IPS-15b (cell line): ENCODE data around the gene LRRC10B.
A peak's percentile ranks its signal among the peaks of the same experiment; 100 is the strongest.

ENCODE experiments used
- H3K27me3 ChIP-seq: one replicate; pipeline ENCODE4 v1.6.1; 2013; ENCODE audit warnings: low read length; ENCODE audit not compliant: control insufficient read depth, insufficient read depth
- H3K36me3 ChIP-seq: one replicate; pipeline ENCODE4 v1.6.1; 2013; ENCODE audit warnings: low read length; ENCODE audit not compliant: control insufficient read depth, insufficient read depth
- H3K4me1 ChIP-seq: one replicate; pipeline ENCODE4 v1.6.1; 2013; ENCODE audit warnings: mild to moderate bottlenecking, low read length; ENCODE audit not compliant: control insufficient read depth, insufficient read depth
- H3K4me3 ChIP-seq: one replicate; pipeline ENCODE4 v1.5.1; 2013; ENCODE audit warnings: low read depth, low read length
- H3K9ac ChIP-seq: one replicate; pipeline ENCODE4 v1.6.1; 2013; ENCODE audit warnings: low read depth, mild to moderate bottlenecking, low read length
- H3K9me3 ChIP-seq: one replicate; pipeline ENCODE4 v1.6.1; 2013; ENCODE audit warnings: mild to moderate bottlenecking, low read length; ENCODE audit not compliant: control insufficient read depth, insufficient read depth

Gene LRRC10B

DNA sequence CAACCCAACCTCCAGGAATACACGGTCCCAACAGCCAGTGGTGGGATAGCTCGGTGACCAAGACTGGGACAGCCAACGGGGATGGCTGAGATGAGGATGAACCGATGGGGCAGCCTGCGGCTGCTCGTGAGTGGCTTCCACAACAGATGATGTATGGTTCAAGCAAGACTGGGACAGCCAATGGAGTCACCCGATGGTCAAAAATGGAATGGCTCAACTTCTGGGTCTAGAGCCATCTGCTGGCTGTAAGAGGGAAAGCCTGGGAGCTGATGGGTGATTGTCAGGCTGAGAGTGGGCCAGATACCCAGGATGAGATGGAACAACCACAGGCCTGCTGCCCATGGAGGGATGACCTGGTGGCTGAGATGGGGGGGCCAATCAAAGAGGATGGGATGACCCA is 36.8 kb downstream of the LRRC10B start:
- no peaks in the 10 kb centered on the region for H3K27me3 ChIP-seq
- H3K9me3 ChIP-seq, result no peaks in the 10 kb centered on the region
- no peak overlapping the region for H3K9ac ChIP-seq
- H3K36me3 ChIP-seq, result no peaks in the 10 kb centered on the region
- peaks cover 3% of the 10 kb centered on the region for H3K4me1 ChIP-seq
- H3K4me3 ChIP-seq, result no peak overlapping the region

- H3K27me3 ChIP-seq, result no peaks in the 10 kb centered on the region
- H3K36me3 ChIP-seq, result no peaks in the 10 kb centered on the region
- H3K9ac ChIP-seq, result no peak overlapping the region
- H3K9me3 ChIP-seq, result no peaks in the 10 kb centered on the region
- H3K4me1 ChIP-seq, result peaks cover 3% of the 10 kb centered on the region
- H3K4me3 ChIP-seq, result no peak overlapping the region
Measured at GRCh38 chr11:61545921-61546320, 37.4 kb downstream of the LRRC10B start.

- H3K27me3 ChIP-seq, result no peaks in the 10 kb centered on the region
- no peaks in the 10 kb centered on the region for H3K36me3 ChIP-seq
- H3K4me3 ChIP-seq, result no peak overlapping the region
- H3K9me3 ChIP-seq, result no peaks in the 10 kb centered on the region
- peaks cover 3% of the 10 kb centered on the region for H3K4me1 ChIP-seq
- no peak overlapping the region for H3K9ac ChIP-seq
Measured at GRCh38 chr11:61546663-61547062, 38.1 kb downstream of the LRRC10B start.

DNA sequence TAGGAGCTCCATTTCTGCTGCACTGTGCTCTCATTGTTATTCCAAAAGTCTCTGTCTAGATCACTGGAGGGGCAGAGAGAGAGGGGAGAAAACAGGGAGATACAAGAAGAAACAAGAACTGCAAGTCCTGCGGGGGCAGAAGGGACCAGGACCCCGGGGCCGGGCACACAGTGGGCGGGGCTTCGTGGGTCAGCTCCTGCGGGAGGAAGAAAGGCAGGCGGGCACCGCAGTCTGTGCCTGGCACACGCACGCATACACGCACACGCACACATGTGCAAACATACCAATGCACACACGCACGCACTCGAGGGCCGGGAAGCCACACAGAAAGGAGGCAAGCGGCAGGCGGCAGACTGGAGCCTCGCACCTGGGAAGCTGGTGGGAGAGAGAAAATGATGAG is 38.7 kb downstream of the LRRC10B start:
- no peaks in the 10 kb centered on the region for H3K36me3 ChIP-seq
- no peak overlapping the region for H3K9ac ChIP-seq
- no peaks in the 10 kb centered on the region for H3K9me3 ChIP-seq
- H3K4me3 ChIP-seq, result no peak overlapping the region
- no peaks in the 10 kb centered on the region for H3K4me1 ChIP-seq
- no peaks in the 10 kb centered on the region for H3K27me3 ChIP-seq

GRCh38 chr11:61549177-61549576 is 40.6 kb downstream of the LRRC10B start:
- Histone ChIP-seq H3K4me1 (peaks cover 5% of the 10 kb centered on the region), H3K27me3 (peaks cover 2% of the 10 kb centered on the region)

DNA sequence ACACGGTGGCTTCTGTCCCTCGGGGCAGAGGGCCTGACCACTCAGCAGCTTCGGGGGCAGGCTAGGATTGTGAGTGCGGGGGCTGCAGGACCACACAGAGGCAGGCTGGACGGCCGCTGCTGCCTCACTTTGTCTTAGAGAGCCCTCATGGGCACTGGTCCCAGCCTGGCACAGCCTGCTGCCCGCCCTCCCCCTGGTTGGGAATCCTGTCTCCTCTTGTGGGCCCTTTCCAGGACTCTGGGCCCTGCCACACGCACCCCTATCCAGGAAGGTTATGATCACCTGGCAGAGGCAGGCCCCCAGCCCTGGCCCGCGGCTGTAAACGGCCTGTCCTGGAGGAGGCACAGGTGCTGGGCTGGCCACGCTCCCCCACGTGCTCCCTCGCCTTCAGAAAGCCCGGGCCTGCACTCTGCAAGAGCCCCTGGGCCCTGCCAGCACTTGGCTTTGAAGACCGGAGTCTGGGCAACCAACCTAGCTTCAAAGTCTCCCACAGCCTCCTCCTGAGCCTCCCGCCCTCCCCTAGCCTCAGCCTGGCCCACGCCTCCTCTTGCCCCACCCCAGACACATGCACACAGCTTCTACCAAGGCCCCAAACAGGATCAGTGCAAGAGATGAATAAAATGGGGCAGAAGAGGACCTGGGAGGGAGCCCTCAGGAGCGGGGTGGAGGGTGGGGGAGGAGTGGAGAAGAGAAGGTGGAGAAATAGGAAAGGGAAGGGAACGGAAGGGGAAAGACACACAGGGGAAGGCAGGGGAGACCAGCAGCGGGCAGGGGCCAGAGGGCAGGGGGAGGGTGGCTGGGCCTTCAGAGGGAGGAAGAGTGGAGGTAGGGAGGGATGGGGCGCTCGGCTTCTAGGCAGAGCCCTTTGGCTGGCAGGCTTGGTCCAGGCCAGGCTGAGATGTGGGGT is 41.4 kb downstream of the LRRC10B start:
- no peak overlapping the region for H3K9ac ChIP-seq
- H3K4me3 ChIP-seq, result no peak overlapping the region
- H3K4me1 ChIP-seq, result peaks cover 11% of the 10 kb centered on the region
- H3K27me3 ChIP-seq, result peaks cover 9% of the 10 kb centered on the region
- H3K36me3 ChIP-seq, result no peaks in the 10 kb centered on the region
- no peaks in the 10 kb centered on the region for H3K9me3 ChIP-seq

More at GRCh38 chr11:61549177-61549576, 40.6 kb downstream of the LRRC10B start:
- Histone ChIP-seq H3K9ac (no peak overlapping the region), H3K36me3 (no peaks in the 10 kb centered on the region), H3K4me3 (no peak overlapping the region), H3K9me3 (no peaks in the 10 kb centered on the region)

DNA sequence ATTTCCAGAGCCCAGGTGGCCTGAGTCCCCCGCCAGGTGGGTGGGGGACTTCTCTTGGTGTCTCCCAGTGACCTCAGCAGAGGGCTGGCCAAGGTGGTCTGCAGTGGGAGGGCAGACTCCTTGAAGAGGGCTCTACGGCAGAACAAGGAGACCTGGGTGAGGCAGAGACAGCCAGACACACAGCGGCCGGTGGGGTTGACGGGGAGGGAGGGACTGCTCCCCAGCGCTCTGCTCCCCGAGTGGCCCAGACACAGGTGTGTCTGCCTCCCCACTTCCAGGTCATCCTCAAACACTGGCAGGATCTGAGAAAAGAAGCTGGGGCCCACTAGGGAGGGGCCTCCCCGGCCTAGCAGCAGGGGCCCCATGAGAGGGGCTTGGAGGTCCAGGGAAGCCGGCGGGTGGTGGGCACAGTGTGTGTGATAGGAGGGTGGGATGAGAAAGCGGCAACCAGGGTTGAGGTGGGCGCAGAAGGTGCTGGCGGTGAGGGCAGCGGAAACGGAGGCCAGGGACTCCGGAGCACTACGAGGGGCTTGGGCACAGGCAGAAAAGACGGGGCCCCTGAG is 42.2 kb downstream of the LRRC10B start:
- Histone ChIP-seq H3K27me3 (peaks cover 12% of the 10 kb centered on the region), H3K9ac (no peak overlapping the region), H3K36me3 (no peaks in the 10 kb centered on the region), H3K4me1 (peaks cover 11% of the 10 kb centered on the region), H3K9me3 (no peaks in the 10 kb centered on the region), H3K4me3 (no peak overlapping the region)

DNA sequence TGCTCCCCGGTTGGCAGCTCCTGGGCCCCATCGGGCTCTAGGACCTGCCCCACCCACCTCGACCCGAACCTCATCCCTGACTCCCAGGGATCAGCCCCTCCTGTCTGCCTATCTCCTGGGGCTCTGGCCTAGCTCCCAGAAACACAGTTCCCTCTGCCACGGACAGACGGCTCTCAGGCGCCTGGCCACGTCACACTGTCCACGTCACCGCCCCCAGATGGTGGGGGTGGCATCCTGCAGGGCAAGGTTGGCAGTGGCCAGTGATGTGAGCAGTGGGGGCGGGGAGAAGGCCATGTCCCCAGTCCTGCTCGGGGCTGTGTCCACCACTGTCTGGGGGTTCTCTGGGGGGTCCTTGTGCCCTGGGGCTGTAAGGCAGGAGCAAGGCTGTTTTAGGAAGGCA is 43.1 kb downstream of the LRRC10B start:
- H3K9ac ChIP-seq, result no peak overlapping the region
- H3K27me3 ChIP-seq, result peaks cover 21% of the 10 kb centered on the region
- H3K4me1 ChIP-seq, result peaks cover 11% of the 10 kb centered on the region
- H3K36me3 ChIP-seq, result no peaks in the 10 kb centered on the region
- no peaks in the 10 kb centered on the region for H3K9me3 ChIP-seq
- no peak overlapping the region for H3K4me3 ChIP-seq

DNA sequence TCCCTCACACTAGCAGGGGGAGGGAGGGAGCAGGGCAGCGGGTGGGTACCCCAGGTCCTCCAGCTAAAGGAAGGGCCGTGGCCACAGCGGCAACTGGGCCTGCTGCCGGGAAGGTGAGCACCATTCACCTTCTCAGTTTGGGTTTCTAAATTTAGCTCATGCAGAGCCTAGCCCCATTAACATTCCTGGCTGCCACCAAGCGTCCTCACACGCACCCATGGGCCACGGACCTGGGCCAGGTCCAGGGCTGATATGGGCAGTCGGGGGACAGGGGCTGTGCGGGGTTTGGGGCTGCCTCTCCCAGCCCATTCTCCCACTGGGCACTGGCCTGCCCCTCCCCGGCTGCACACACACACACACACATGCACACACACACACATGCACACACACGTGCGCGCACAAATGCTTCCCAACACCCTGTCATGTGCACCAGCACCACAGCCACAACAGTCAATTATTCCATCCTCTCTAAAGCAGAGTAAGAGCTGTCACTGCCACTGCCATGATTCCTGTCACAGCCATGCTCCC is 43.6 kb downstream of the LRRC10B start:
- H3K36me3 ChIP-seq, result no peaks in the 10 kb centered on the region
- peaks cover 21% of the 10 kb centered on the region for H3K27me3 ChIP-seq
- H3K4me3 ChIP-seq, result no peak overlapping the region
- H3K9ac ChIP-seq, result no peak overlapping the region
- H3K9me3 ChIP-seq, result no peaks in the 10 kb centered on the region
- H3K4me1 ChIP-seq, result peaks cover 11% of the 10 kb centered on the region

GRCh38 chr11:61553373-61554171 is 45.0 kb downstream of the LRRC10B start:
- H3K4me1 ChIP-seq, result peaks cover 11% of the 10 kb centered on the region
- H3K4me3 ChIP-seq, result no peak overlapping the region
- H3K36me3 ChIP-seq, result no peaks in the 10 kb centered on the region
- H3K9me3 ChIP-seq, result no peaks in the 10 kb centered on the region
- peaks cover 21% of the 10 kb centered on the region for H3K27me3 ChIP-seq
- H3K9ac ChIP-seq, result no peak overlapping the region

- H3K27me3 ChIP-seq, result peaks cover 21% of the 10 kb centered on the region
- H3K9ac ChIP-seq, result no peak overlapping the region
- no peaks in the 10 kb centered on the region for H3K36me3 ChIP-seq
- H3K9me3 ChIP-seq, result no peaks in the 10 kb centered on the region
- peaks cover 11% of the 10 kb centered on the region for H3K4me1 ChIP-seq
- peak overlapping the region; percentile 52 for H3K4me3 ChIP-seq
Measured at GRCh38 chr11:61554172-61554988, 45.8 kb downstream of the LRRC10B start.
